IPS-11a (cell line): Measurements from ENCODE around the gene SLC19A1.
"Not testable (repeated sequence)": the region's sequence is repeated elsewhere in the genome, so short reads cannot be mapped to it uniquely, and the experiment has no call there.

Experiments used
- H3K4me3 ChIP-seq: one replicate; pipeline ENCODE4 v1.5.1; 2013; ENCODE audit warnings: low read depth, low read length, control low read depth

Gene SLC19A1

DNA sequence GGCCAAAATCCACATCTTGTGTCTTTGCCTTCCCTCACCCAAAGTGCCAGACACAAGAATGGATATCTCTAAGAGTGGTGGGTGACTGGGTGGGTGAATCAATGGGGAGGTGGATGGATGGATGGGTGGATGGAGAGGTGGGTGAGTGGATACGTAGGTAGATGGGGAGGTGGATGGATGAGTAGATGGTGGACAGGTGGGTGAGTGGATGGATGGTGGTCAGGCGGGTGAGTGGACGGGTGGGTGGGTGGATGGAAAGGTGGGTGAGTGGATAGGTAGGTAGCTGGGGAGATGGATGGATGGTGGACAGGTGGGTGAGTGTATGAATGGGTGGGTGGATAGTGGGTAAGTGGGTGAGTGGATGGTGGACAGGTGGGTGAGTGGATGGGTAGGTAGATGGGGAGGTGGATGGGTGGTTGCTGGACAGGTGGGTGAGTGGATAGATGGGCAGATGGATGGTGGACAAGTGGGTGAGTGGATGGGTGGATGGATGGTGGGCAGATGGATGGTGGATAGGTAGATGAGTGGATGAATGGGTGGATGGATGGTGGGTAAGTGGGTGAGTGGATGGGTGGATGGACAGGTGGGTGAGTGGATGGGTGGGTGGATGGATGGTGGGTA is 34.2 kb downstream of the SLC19A1 start:
- no peak overlapping the region for H3K4me3 ChIP-seq

DNA sequence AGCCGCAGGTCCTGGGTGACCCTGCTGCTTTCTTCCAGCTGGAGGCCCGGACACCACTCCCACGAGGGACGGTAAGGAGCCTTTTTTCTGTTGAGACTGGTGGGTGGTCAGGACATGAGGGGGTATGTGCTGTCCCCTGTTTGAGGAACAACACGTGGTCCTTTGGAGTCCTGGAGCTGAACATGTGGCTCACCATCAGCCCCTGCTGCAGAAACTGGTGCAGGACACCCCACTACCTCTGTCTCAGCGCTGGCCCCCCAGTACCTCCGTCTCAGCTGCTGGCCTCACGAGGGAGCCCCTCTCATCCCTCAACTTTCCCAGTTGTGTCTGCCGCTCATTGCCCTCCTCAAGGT is 34.7 kb downstream of the SLC19A1 start:
- no peak overlapping the region for H3K4me3 ChIP-seq

DNA sequence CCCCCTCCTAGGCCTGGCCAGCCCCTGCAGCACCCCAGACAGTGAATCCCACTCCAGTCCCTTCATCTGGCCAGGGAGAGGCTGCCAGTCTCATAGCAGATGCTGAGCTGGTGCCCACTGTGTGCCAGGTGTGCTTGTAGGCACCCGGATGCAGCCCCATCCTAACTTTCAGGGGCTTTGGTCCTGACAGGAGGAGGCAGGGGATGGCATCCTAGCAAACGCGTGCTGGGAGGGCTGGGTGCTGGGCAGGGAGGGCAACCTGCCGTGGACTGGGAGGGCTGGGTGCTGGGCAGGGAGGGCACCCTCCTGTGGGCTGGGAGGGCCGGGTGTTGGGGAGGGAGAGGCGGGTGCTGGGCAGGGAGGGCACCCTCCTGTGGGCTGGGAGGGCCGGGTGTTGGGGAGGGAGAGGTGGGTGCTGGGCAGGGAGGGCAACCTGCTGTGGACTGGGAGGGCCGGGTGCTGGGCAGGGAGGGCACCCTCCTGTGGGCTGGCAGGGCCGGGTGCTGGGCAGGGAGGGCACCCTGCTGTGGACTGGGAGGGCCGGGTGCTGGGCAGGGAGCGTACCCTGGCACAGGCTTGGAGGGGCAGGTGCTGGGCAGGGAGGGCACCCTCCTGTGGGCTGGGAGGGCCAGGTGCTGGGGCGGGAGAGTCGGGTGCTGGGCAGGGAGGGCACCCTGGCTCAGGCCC is 35.3 kb downstream of the SLC19A1 start:
- H3K4me3 ChIP-seq = no peak overlapping the region

DNA sequence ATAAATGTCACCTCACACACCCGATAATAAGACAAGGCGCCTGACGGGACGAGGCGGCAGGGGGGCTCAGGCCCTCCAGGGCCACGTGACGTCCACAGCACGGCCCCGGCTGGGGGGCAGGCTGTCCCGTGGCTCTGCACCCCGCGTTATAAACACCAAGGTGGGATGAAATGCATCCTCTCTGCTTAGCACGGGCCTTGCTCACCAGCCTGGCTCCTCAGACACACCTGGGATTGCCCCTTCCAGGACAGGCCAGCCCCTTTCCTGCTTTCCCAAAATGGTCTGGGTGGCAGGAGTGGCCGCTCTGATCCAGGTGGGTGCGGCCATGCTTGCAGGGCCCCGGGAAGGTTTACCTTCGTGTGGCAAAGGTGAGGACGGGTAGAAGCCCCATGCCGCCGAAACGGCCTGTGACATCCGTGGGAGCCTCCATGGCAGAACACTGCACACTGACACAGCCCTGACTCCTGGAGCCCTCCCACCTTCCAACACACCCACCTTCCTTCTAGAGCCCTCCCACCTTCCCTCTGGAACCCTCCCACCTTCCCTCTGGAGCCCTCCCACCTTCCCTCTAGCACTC is 35.9 kb downstream of the SLC19A1 start:
- H3K4me3 ChIP-seq = no peak overlapping the region

DNA sequence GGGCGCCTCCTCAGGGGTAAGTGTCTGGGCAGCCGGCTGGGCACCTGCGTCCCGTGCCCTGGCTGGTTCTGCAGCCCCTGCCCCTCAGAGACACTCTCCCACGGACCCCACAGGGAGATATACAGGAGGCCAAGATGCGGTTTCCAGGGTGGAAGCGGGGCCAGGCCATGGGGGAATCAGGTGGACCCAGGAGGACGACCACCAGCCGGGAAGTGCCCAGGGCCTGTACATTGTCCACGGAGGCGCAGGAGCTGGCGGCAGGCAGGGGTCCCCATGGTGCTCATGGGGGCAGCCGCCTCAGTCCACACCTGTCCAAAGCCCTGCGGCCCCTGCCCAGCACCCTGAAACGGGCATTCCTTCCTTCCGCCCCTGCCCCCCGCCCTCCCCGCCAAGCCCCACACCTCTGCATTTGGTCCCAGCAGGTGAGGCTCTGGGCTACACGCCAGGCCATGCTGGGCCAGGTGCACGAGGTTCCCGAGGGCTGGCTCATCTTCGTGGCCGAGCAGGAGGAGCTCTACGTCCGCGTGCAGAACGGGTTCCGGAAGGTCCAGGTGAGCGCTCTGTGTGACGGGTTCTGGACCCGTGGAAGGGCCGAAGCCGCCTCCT is 36.7 kb downstream of the SLC19A1 start:
- H3K4me3 ChIP-seq = no peak overlapping the region

DNA sequence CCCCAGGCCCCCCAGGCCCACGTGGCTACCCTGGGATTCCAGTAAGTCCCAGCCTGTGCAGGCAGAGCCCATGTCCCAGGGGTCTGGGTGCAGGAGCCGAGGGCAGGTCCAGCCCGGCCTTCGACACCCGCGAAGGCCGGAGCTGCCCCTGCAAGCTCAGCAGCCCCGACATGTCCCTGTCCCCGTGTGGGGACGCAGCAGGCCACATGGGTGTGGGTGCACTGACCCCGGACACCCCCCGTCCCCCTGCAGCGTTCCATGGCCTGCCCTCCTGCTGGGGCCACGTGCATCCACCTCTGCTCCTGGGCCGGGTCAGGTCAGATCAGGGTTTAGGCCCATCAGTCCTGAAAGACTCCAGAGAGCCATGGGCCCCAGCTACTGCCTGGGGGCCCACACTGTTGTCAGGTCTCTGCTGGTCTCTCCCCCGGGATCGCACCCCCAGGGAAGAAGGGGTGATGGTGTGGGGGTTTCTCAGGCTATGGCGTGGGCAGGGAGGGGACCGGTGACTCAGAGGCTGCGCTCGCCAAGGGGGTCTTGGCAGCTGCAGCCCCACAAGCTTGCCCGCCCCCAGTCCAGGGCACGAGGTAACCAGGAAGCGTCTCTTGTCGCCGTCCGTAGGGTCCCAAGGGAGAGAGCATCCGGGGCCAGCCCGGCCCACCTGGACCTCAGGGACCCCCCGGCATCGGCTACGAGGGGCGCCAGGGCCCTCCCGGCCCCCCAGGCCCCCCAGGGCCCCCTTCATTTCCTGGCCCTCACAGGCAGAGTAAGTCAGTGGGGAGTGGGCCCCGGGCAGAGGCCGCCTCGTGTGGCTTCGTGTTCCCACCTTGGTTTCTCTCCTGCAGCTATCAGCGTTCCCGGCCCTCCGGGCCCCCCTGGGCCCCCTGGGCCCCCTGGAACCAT is 37.5 kb downstream of the SLC19A1 start:
- no peak overlapping the region for H3K4me3 ChIP-seq

DNA sequence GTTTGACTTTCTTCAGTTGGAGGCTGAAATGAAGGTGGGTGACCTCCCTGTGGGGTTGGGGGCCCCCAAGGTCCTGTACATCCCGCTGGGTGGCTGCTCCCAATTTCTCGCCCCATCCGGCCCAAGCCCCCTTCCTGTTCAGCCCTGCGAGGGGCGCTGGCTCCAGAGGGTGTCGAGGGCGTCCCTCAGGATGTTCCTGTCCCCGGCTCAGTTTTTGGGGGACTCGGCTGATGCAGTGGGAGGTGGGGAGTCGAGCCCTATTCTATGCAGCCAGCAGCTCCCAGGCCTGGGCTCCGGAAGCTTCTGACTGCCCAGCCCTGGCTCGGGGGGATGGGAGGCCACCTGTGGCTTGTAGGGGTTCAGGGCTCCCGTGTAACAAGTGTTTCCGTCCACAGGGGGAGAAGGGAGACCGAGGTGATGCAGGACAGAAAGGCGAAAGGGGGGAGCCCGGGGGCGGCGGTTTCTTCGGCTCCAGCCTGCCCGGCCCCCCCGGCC is 38.2 kb downstream of the SLC19A1 start:
- H3K4me3 ChIP-seq = no peak overlapping the region

DNA sequence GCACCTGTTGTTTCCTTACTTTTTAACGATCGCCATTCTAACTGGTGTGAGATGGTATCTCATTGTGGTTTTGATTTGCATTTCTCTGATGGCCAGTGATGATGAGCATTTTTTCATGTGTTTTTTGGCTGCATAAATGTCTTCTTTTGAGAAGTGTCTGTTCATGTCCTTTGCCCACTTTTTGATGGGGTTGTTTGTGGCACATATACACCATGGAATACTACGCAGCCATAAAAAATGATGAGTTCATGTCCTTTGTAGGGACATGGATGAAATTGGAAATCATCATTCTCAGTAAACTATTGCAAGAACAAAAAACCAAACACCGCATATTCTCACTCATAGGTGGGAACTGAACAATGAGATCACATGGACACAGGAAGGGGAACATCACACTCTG is 39.0 kb downstream of the SLC19A1 start:
- not testable (repeated sequence) for H3K4me3 ChIP-seq

DNA sequence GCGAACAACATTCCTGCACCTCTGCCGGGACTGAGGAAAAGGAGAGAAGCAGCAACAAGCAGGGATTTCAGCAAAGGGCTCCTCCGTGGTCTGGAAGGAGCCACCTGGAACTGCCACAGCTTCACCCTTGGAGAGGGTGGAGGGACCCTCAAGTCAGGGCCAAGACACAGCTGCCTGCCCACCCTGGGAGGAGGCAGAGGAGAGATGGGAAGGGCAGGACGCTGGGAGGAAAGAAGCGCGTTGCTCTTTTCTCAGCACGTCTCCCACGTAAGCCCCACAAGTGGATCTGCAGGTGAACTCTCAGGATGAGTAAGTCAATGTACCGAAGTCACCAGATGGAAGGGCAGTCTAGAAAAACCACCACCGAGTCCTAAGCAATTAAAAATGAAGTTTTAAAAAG is 39.6 kb downstream of the SLC19A1 start:
- no peak overlapping the region for H3K4me3 ChIP-seq

DNA sequence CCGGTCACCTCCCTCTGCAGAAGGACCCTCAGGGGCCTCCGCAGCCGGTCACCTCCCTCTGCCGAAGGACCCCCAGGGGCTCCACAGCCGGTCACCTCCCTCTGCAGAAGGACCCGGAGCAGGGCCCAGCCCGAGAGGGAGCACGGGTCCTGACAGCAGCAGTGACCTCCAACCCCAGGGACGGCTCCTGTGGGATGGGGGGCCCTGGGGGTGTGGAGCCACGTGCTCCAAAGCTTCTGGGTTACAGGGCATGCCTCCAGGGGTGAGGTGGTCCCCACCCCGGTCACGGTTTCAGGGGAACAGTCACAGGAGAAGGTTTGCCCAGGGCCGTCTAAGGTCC is 40.3 kb downstream of the SLC19A1 start:
- H3K4me3 ChIP-seq = no peak overlapping the region

DNA sequence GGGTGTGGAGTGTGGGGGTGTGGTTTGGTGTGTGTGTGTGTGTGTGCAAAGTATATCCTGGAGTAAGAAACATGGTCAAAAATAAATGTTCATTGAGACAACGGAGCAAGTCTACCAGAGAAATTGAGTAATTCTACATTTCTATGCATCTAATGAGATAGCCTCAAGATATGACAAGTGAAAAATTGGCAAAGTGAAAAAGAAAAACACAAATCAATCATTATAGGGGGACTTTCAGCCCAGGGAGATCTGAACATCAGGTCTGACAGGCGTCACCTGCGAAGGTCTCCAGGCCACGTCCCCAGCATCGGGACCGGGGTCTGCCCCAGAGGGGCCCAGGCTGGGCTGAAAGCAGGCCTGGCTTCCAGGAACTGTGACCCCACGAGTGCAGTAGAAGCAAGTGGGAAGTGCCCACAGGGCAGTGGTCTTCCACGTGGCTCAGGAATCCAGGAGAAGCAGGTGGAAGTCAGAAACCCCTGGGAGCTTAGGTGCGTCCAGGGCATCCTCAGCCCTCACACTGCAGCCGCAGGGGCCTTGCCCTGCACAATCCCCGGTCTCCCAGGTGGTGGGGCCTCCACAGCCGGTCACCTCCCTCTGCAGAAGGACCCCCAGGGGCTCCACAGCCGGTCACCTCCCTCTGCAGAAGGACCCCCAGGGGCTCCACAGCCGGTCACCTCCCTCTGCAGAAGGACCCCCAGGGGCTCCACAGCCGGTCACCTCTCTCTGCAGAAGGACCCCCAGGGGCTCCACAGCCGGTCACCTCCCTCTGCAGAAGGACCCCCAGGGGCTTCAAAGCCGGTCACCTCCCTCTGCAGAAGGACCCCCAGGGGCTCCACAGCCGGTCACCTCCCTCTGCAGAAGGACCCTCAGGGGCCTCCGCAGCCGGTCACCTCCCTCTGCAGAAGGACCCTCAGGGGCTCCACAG is 40.9 kb downstream of the SLC19A1 start:
- H3K4me3 ChIP-seq = not testable (repeated sequence)

DNA sequence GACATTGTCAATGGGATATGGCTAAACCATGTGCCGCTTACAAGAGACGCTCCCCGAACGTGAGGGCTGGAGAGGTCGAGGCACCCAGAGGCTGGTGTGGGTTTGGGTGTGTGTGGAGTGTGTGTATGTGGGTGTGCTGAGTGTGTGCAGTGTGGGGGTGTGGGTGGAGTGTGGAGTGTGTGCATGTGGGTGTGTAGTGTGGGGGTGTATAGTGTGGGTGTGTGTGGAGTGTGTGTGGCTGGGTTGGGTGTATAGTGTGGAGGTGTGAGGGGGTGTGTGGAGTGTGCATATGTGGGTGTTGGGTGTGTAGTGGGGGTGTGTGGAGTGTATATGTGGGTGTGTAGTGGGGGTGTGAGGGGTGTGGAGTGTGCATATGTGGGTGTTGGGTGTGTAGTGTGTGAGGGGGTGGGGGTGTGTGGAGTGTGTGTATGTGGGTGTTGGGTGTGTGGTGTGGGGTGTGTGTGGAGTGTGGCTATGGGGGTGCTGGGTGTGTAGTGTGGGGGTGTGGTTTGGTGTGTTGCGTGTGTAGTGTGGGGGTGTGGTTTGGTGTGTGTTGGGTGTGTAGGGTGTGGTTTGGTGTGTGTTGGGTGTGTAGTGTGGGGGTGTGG is 42.2 kb downstream of the SLC19A1 start:
- H3K4me3 ChIP-seq = no peak overlapping the region

DNA sequence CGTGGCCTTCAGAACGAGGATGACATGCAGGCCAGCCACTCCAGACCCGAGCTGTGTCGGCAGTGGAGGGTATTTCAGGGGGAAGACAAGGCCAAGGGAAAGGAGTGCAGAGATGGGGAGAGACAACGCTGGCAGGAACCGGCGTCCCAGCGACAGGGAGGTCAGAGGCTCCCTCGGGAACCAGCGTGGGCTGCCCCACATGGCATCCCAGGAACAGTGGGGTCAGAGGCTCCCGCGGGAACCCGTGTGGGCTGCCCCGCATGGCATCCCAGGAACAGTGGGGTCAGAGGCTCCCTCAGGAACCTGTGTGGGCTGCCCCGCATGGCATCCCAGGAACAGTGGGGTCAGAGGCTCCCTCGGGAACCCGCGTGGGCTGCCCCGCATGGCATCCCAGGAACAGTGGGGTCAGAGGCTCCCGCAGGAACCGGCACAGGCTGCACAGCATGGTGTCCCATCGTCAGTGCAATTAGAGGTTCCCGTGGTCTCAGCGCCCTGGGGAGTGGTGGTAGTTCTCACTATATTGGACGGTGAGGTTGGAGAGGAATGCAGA is 43.0 kb downstream of the SLC19A1 start:
- no peak overlapping the region for H3K4me3 ChIP-seq

DNA sequence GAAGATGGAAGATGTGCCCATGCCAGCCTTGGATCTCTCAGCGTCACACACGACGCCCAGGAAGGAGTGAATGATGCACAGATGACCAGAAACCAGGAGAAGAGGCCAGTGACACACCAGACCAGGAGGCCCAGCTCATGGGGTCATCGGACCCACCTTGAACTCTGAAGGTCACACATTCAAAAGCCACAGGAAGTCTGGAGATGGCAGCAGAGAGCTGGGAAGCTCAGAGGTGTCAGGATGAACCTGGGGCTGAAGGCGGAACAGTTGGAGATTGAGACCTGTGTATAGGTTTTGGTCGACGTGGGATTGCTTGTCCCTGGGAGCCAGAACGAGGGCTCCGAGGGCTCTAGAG is 43.6 kb downstream of the SLC19A1 start:
- H3K4me3 ChIP-seq = no peak overlapping the region

DNA sequence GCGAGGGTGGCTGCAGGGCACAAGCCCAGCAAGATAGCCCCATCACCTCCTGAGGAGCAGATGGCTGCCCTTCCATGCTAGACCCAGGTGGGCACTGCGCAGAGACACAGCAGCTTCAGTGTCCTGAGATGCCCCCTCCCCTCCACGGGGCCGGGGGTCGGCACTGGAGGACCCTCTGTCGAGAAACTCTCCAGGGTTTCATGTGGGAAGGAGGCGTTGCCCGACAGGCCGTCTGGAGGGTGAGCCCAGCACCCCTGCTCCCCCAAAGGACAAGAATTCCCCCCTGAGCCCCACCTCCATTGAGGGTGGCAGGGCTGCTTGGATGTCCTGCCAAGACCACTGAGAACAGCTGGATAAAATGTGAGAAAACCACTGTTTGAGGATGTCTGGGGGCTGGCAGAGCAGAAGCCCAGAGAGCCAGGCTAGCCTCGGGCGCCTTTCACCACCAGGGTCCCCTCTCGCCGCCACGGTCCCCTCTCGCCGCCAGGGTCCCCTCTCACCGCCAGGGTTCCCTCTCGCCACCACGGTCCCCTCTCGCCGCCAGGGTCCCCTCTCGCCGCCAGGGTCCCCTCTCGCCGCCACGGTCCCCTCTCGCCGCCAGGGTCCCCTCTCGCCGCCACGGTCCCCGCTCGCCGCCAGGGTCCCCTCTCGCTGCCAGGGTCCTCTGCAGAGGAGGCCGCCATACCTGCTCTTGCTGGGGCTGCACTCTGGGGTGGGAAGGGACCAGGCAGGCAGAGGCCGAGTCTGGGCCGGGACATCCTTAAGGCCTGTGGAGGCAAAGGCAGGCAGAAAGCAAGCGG is 44.2 kb downstream of the SLC19A1 start:
- no peak overlapping the region for H3K4me3 ChIP-seq

DNA sequence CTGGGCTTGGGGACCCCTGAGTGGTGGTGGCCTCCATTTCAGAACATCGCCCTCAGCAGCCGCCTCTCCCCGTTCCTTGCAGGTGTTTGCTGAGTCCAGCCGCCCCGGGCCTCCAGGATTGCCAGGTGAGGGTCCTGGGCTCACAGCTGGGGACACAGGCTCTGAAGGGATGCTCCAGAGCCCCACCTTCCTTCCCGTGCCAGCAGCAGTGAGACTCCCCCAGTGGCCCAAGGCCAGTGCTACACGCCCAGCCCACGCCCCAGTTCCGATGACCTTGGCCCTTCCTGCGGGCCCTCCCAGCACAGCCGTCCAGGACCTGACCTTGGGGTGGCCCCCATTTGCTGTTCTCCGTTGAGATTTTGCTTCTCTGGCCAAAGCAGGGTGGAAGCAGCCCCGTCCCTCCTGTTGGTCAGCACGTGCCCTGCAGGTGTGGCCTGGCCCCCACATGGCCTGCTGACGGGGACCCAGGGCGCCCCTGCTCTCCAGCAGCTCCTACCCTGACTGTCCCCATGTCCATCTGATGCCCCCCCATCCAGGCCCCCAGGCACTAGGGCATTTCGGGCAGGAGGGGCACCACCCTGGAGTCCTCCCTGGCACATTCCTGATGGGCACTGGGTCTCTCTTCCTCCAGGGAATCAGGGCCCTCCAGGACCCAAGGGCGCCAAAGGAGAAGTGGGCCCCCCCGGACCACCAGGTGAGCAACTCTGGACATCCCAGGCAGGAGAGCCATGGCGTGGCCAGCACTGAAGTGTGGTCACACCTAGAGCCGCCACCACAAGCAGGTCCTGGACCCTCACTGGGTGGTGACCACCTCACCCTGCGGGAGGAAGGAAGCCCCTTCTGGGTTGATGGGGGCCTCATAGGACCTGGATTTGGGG is 45.0 kb downstream of the SLC19A1 start:
- H3K4me3 ChIP-seq = no peak overlapping the region

DNA sequence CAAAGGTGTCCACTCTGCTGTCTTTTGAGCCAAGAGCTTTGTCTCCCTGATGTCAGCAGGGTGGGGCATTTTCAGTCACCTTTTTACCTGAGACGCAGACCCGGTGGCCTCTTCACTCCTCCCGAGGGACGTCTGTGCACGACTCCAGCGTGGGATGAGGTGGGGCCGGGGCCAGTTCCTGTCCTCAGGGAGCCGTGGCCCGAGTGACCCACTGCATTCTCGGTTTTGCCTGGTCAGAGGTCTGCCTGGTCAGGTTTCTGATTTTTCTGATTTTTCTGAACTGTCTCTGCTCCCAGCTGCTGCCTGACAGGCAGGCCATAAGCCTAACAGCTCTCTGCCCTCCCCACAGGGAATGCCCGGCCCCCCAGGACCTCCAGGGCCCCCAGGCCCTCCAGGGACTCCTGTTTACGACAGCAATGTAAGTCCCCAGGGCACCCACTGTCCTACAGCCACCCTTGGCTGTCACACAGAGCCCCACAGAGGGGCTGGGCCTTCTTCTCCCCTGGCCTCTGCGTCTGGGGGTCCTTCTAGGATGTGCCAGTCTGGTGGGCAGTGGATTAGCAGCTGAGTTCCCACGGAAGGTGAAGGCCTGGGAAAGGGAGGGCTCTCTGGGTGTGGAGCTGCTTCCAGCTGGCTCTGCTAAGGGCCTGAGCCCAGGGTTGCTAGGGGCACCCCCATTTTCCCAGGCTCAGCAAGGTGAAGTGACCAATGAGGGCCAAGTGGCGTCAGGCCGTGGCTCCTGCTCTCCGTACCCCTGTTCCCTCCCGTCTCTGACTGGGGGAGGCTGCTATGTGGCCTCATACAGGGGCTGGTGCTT is 45.9 kb downstream of the SLC19A1 start:
- no peak overlapping the region for H3K4me3 ChIP-seq
